Fibroblast of lung (primary cell): ENCODE data around the gene DDR2. TPM values are rescaled to one million over a fixed set of nuclear protein-coding genes. Genes with fewer than 3 reads are reported as not detected.

Source experiments
- DNase-seq, 2 donors: peaks; one replicate each; pipeline versions ENCODE4 v3.0.0 to v3.0.0-alpha.2; 2010; ENCODE audit warnings: low read depth in 2 of 2
- H2AFZ ChIP-seq: 2 replicates; pipeline ENCODE4 v1.5.1; 2012; ENCODE audit warnings: low read length, control low read depth, inconsistent platforms
- H3K27ac ChIP-seq: 2 replicates; pipeline ENCODE4 v1.5.1; 2011; ENCODE audit warnings: low read length, control low read depth; ENCODE audit not compliant: insufficient read depth
- H3K27me3 ChIP-seq: 2 replicates; pipeline ENCODE4 v1.5.1; 2011; ENCODE audit warnings: mild to moderate bottlenecking, low read length; ENCODE audit not compliant: control insufficient read depth, insufficient read depth
- H3K36me3 ChIP-seq: 2 replicates; pipeline ENCODE4 v1.5.1; 2011; ENCODE audit warnings: low read length; ENCODE audit not compliant: control insufficient read depth, insufficient read depth
- H3K4me1 ChIP-seq: 2 replicates; pipeline ENCODE4 v1.5.1; 2011; ENCODE audit warnings: low read length; ENCODE audit not compliant: control insufficient read depth, insufficient read depth; ENCODE audit errors: extremely low read depth
- H3K4me2 ChIP-seq: 2 replicates; pipeline ENCODE4 v1.5.1; 2011; ENCODE audit warnings: low read length, control low read depth; ENCODE audit not compliant: insufficient read depth; ENCODE audit errors: extremely low read depth
- H3K4me3 ChIP-seq, 4 experiments: fragments of 200-600 bp in 1 of 4; sonication (generic) in 1 of 4; replicated peaks in 1 of 4; 2 replicates each; pipeline ENCODE4 v1.5.1; 2011 to 2016; ENCODE audit warnings: low read length in 4 of 4, low read depth in 3 of 4, mild to moderate bottlenecking in 3 of 4, control low read depth in 2 of 4, inconsistent platforms in 1 of 4, mixed read lengths in 1 of 4; ENCODE audit not compliant: insufficient read depth in 1 of 4; ENCODE audit errors: control extremely low read depth in 1 of 4
- H3K79me2 ChIP-seq: 2 replicates; pipeline ENCODE4 v1.5.1; 2012; ENCODE audit warnings: mild to moderate bottlenecking, low read length, inconsistent platforms; ENCODE audit not compliant: control insufficient read depth, insufficient read depth
- H3K9ac ChIP-seq: 2 replicates; pipeline ENCODE4 v1.5.1; 2011; ENCODE audit warnings: mild to moderate bottlenecking, low read length, control low read depth; ENCODE audit not compliant: insufficient read depth
- H3K9me3 ChIP-seq: 2 replicates; pipeline ENCODE4 v1.5.1; 2012; ENCODE audit warnings: low read depth, low read length; ENCODE audit not compliant: control insufficient read depth, insufficient read depth
- H4K20me1 ChIP-seq: 2 replicates; pipeline ENCODE4 v1.5.1; 2011; ENCODE audit warnings: low read length; ENCODE audit not compliant: control insufficient read depth, insufficient read depth; ENCODE audit errors: extremely low read depth
- EZH2 ChIP-seq: IDR thresholded peaks from 2 replicates; pipeline ENCODE4 v1.5.1; 2012; ENCODE audit warnings: low read length, control low read depth, mild to moderate bottlenecking; ENCODE audit errors: missing control alignments
- polyA plus RNA-seq, 2 donors: library from polyadenylated mRNA; depleted of rRNA in 1 of 2; stranded (reverse) in 1 of 2; unstranded in 1 of 2; fragments of >200 nt; gene quantifications; 2 replicates each; pipeline ENCODE4 v1.2.1, GENCODE V29; 2011 to 2012; ENCODE audit warnings: missing spikeins in 1 of 2
- total RNA-seq: library from RNA; depleted of rRNA; stranded (reverse); fragments of >200 nt; gene quantifications from 2 replicates; pipeline ENCODE4 v1.2.1, GENCODE V29; 2014
- TF ChIP-seq, protein P1 (sequence below), 2 donors: IDR thresholded peaks in 1 of 2; conservative IDR thresholded peaks in 1 of 2; 1 replicate in 1 of 2; 2 replicates in 1 of 2; pipeline ENCODE4 v1.5.1; 2011 to 2012; ENCODE audit warnings: low read length in 2 of 2, control low read depth in 1 of 2, inconsistent platforms in 1 of 2, low read depth in 1 of 2, mild to moderate bottlenecking in 1 of 2

Gene DDR2
- total and polyA plus RNA-seq, 2 donors (not counting 1 experiment from before 2014, with no cell fraction given) = 192 to 303 TPM

DNA sequence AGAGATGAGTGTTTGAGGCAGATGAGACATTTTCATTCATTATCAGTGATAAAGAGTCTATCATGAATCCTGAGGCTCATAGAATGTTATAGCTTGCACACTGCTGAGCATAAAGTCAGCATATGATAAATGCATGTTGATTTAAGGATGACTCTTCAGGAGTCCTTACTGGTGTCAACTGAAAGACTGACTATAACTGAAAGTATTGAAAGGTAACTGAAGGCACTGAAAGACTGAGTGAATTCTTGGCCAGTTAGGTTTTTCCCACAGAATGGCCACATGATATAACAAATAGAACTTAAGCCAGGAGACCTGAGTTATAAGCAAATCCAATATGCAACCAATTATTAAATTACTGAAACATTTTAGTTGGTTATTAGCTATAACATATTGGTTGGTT, 89.2 kb downstream of the DDR2 start:
- H4K20me1 ChIP-seq = no peaks in the 10 kb centered on the region
- no peak overlapping the region for H2AFZ ChIP-seq
- H3K36me3 ChIP-seq = peaks cover 2% of the 10 kb centered on the region
- H3K27ac ChIP-seq = no peak overlapping the region
- H3K4me3 ChIP-seq = no peak overlapping the region
- no peak for TF ChIP-seq EZH2
- TF ChIP-seq, protein P1, sequence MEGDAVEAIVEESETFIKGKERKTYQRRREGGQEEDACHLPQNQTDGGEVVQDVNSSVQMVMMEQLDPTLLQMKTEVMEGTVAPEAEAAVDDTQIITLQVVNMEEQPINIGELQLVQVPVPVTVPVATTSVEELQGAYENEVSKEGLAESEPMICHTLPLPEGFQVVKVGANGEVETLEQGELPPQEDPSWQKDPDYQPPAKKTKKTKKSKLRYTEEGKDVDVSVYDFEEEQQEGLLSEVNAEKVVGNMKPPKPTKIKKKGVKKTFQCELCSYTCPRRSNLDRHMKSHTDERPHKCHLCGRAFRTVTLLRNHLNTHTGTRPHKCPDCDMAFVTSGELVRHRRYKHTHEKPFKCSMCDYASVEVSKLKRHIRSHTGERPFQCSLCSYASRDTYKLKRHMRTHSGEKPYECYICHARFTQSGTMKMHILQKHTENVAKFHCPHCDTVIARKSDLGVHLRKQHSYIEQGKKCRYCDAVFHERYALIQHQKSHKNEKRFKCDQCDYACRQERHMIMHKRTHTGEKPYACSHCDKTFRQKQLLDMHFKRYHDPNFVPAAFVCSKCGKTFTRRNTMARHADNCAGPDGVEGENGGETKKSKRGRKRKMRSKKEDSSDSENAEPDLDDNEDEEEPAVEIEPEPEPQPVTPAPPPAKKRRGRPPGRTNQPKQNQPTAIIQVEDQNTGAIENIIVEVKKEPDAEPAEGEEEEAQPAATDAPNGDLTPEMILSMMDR (conservative IDR thresholded peaks at IDR 0.05 in 1 of 2, IDR thresholded peaks at IDR 0.05 in 1 of 2; ENCODE audit: low read depth in 1 of 2, low read length in 2 of 2) = no peak
- H3K79me2 ChIP-seq = peaks cover 45% of the 10 kb centered on the region
- H3K4me1 ChIP-seq = peaks cover 5% of the 10 kb centered on the region
- H3K9ac ChIP-seq = no peak overlapping the region
- DNase-seq = no peak
- H3K27me3 ChIP-seq = no peaks in the 10 kb centered on the region
- H3K4me2 ChIP-seq = no peak overlapping the region
- no peaks in the 10 kb centered on the region for H3K9me3 ChIP-seq

DNA sequence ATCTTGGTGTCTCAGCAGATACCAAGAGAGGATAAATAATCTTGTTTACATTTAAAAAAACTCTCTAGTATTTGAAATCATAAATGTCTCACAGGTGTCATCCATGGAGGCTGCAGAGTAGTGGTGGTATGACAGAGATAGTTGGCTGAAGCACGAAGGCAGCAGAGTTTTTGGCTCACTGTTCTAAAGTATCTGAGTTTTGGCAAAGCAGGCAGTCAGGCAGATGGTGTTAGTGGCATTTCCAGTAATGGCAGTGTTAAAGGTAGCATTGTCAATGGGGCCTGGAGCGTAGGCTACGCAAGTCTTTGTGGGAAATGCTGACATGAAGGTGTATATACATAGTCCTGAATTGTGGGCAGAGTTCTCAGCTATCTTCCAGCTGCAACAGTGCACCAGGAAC, 89.8 kb downstream of the DDR2 start:
- no peaks in the 10 kb centered on the region for H4K20me1 ChIP-seq
- H2AFZ ChIP-seq = no peak overlapping the region
- no peaks in the 10 kb centered on the region for H3K27me3 ChIP-seq
- no peaks in the 10 kb centered on the region for H3K9me3 ChIP-seq
- no peak for DNase-seq
- TF ChIP-seq EZH2 = no peak
- TF ChIP-seq, protein P1 (conservative IDR thresholded peaks at IDR 0.05 in 1 of 2, IDR thresholded peaks at IDR 0.05 in 1 of 2; ENCODE audit: low read depth in 1 of 2, low read length in 2 of 2) = no peak
- no peak overlapping the region for H3K4me3 ChIP-seq
- H3K79me2 ChIP-seq = peaks cover 48% of the 10 kb centered on the region
- no peak overlapping the region for H3K27ac ChIP-seq
- peaks cover 2% of the 10 kb centered on the region for H3K36me3 ChIP-seq
- peaks cover 5% of the 10 kb centered on the region for H3K4me1 ChIP-seq
- H3K4me2 ChIP-seq = no peak overlapping the region
- no peak overlapping the region for H3K9ac ChIP-seq

DNA sequence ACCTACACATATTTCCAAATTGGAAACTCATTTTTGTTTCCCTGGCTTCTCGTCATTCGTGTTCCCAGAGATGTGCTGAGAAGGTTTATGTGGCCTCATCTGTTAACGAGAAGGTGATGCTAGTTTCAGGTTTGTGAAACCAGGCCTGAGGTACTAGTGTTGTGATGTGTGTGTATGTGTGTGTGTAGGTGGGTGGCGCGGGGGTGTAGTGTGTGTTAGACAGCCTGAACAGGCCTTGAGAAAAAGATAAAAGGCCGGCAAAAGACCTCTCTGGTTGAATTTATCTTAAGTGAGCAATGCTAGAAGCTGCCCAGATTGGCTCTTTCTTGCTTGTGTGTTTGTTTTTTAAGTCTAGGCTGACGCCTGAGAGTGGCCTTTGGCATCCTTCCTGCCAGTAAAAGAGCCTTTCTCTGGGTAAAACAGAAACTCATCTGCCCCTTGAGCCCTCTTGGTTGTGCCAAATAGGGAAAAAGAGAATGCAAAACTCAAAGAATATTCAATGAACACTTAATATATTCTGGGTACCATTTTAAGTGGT, 92.4 kb downstream of the DDR2 start:
- DNase-seq = peak in 1 of 2 donors; percentile 40
- H3K27me3 ChIP-seq = no peaks in the 10 kb centered on the region
- no peak overlapping the region for H2AFZ ChIP-seq
- H4K20me1 ChIP-seq = peaks cover 2% of the 10 kb centered on the region
- no peak overlapping the region for H3K9ac ChIP-seq
- TF ChIP-seq, protein P1 (conservative IDR thresholded peaks at IDR 0.05 in 1 of 2, IDR thresholded peaks at IDR 0.05 in 1 of 2; ENCODE audit: low read depth in 1 of 2, low read length in 2 of 2) = no peak
- no peak for TF ChIP-seq EZH2
- no peaks in the 10 kb centered on the region for H3K9me3 ChIP-seq
- peaks cover 5% of the 10 kb centered on the region for H3K4me1 ChIP-seq
- peaks cover 47% of the 10 kb centered on the region for H3K79me2 ChIP-seq
- H3K4me2 ChIP-seq = no peak overlapping the region
- H3K36me3 ChIP-seq = peaks cover 3% of the 10 kb centered on the region
- H3K4me3 ChIP-seq = no peak overlapping the region
- peak overlapping the region; percentile 20 for H3K27ac ChIP-seq
